Prostate gland (tissue), 2 donors: ENCODE measurements around the gene DCUN1D5.

Experiments
- POLR2A ChIP-seq: fragments of 450-650 bp; IDR thresholded peaks from one replicate; pipeline ENCODE4 v1.6.1; 2016; ENCODE audit warnings: antibody characterized with exemption, mild to moderate bottlenecking
- TF ChIP-seq, protein P1 (sequence below), 4 experiments: fragments of 200-600 bp in 2 of 4; fragments of 450-650 bp in 2 of 4; sonication (generic) in 2 of 4; IDR thresholded peaks; 1 replicate in 3 of 4; 2 replicates in 1 of 4; pipeline ENCODE4 v1.5.1; 2016 to 2019; ENCODE audit warnings: antibody characterized with exemption in 4 of 4, mild to moderate bottlenecking in 2 of 4, moderate library complexity in 2 of 4

DNA sequence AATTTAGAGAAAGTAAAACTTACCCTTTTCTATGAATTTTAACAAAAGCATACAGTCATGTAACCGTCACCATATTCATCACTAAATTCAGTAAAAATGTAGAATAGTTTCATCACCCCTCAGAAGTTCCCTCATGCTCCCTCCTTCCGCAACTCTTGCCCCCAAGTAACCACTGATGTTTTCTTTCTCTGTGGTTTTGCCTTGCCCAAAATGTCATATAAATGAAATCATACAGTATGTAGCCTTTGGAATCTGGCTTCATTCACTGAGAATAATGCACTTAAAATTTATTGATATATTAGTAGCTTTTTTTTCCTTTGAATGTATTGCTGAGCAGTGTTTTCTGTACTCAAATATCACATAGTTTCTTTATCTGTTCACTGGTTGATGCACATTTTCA is 60.1 kb downstream of the DCUN1D5 start:
- TF ChIP-seq, protein P1, sequence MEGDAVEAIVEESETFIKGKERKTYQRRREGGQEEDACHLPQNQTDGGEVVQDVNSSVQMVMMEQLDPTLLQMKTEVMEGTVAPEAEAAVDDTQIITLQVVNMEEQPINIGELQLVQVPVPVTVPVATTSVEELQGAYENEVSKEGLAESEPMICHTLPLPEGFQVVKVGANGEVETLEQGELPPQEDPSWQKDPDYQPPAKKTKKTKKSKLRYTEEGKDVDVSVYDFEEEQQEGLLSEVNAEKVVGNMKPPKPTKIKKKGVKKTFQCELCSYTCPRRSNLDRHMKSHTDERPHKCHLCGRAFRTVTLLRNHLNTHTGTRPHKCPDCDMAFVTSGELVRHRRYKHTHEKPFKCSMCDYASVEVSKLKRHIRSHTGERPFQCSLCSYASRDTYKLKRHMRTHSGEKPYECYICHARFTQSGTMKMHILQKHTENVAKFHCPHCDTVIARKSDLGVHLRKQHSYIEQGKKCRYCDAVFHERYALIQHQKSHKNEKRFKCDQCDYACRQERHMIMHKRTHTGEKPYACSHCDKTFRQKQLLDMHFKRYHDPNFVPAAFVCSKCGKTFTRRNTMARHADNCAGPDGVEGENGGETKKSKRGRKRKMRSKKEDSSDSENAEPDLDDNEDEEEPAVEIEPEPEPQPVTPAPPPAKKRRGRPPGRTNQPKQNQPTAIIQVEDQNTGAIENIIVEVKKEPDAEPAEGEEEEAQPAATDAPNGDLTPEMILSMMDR (IDR thresholded peaks at IDR 0.05): no peak
- TF ChIP-seq POLR2A: no peak
